H1 (cell line): ENCODE results near the gene FBXO41. TPM values are rescaled to one million over a fixed set of nuclear protein-coding genes. Genes with fewer than 3 reads are reported as not detected.

Experiments
- CTCF ChIA-PET: fragments of 300-600 bp; sonication (Branson Sonifier 250); formaldehyde crosslinking; loops from one replicate; lab custom pipeline; 2021; ENCODE audit not compliant: partially characterized antibody; lab: Charles Lee
- POLR2A ChIA-PET: fragments of 300-600 bp; sonication (Branson Sonifier 250); formaldehyde crosslinking; loops from one replicate; lab custom pipeline; 2021; ENCODE audit warnings: inconsistent platforms; ENCODE audit not compliant: partially characterized antibody; lab: Charles Lee
- DNase-seq, 2 experiments: peaks; one replicate each; pipeline versions ENCODE4 v3.0.0 to v3.0.0-alpha.2; 2010 to 2022; ENCODE audit warnings: low spot score in 2 of 2, low read depth in 1 of 2, mixed read lengths in 1 of 2
- FAIRE-seq: peaks from 2 replicates; lab custom pipeline; 2011; peaks lifted over from hg19 to GRCh38; lab: Jason Lieb, UNC
- H2AFZ ChIP-seq: 2 replicates; pipeline ENCODE4 v1.8.1; 2012; ENCODE audit warnings: low read length, inconsistent platforms
- H2AK5ac ChIP-seq: 2 replicates; pipeline ENCODE4 v1.6.1; 2013; ENCODE audit warnings: low read depth, low read length
- H2BK120ac ChIP-seq: replicated peaks from 2 replicates; pipeline ENCODE3; 2013; ENCODE audit warnings: low read depth, low read length, inconsistent platforms
- H2BK12ac ChIP-seq: 2 replicates; pipeline ENCODE4 v1.6.1; 2013; ENCODE audit warnings: low read depth, low read length
- H2BK15ac ChIP-seq: 2 replicates; pipeline ENCODE4 v1.6.1; 2013; ENCODE audit warnings: low read length
- H2BK20ac ChIP-seq: 2 replicates; pipeline ENCODE4 v1.6.1; 2013; ENCODE audit warnings: low read length
- H2BK5ac ChIP-seq: 2 replicates; pipeline ENCODE4 v1.6.1; 2013; ENCODE audit warnings: low read depth, low read length
- H3K14ac ChIP-seq: 2 replicates; pipeline ENCODE4 v1.6.1; 2013; ENCODE audit warnings: inconsistent platforms; ENCODE audit not compliant: insufficient read length
- H3K18ac ChIP-seq: 2 replicates; pipeline ENCODE4 v1.6.1; 2013; ENCODE audit warnings: low read length; ENCODE audit errors: extremely low read depth
- H3K23ac ChIP-seq: 2 replicates; pipeline ENCODE4 v1.6.1; 2013; ENCODE audit warnings: inconsistent platforms; ENCODE audit not compliant: insufficient read length
- H3K23me2 ChIP-seq: 2 replicates; pipeline ENCODE4 v1.6.1; 2013; ENCODE audit warnings: low read depth, low read length
- H3K27ac ChIP-seq: 2 replicates; pipeline ENCODE4 v1.6.1; 2011; ENCODE audit warnings: low read depth, low read length, inconsistent platforms
- H3K27me3 ChIP-seq, 4 experiments: replicated peaks in 1 of 4; 1 replicate in 1 of 4; 2 replicates in 3 of 4; pipeline versions ENCODE4 v1.6.1 to v1.8.1; 2011 to 2013; ENCODE audit warnings: low read length in 3 of 4, mild to moderate bottlenecking in 3 of 4, inconsistent platforms in 2 of 4, mixed read lengths in 2 of 4, moderate library complexity in 1 of 4; ENCODE audit not compliant: control insufficient read depth in 3 of 4, insufficient read depth in 3 of 4; ENCODE audit errors: extremely low read depth in 1 of 4
- H3K36me3 ChIP-seq, 4 experiments: 2 replicates each; pipeline versions ENCODE4 v1.6.1 to v1.8.1; 2011 to 2013; ENCODE audit warnings: mild to moderate bottlenecking in 4 of 4, low read length in 3 of 4, moderate library complexity in 2 of 4, control low read depth in 1 of 4, inconsistent platforms in 1 of 4; ENCODE audit not compliant: insufficient read depth in 4 of 4, control insufficient read depth in 2 of 4
- H3K4ac ChIP-seq: replicated peaks from 2 replicates; pipeline ENCODE3; 2013; ENCODE audit warnings: low read length, low read depth, mixed read lengths, inconsistent platforms; ENCODE audit not compliant: insufficient read length
- H3K4me1 ChIP-seq, 4 experiments: replicated peaks in 1 of 4; 1 replicate in 1 of 4; 2 replicates in 3 of 4; pipeline versions ENCODE4 v1.6.1 to v1.8.1; 2011 to 2013; ENCODE audit warnings: low read length in 3 of 4, inconsistent platforms in 2 of 4, mixed read lengths in 1 of 4; ENCODE audit not compliant: insufficient read depth in 4 of 4, control insufficient read depth in 3 of 4
- H3K4me2 ChIP-seq, 2 experiments: 2 replicates each; pipeline versions ENCODE4 v1.6.1 to v1.8.1; 2011 to 2013; ENCODE audit warnings: low read depth in 2 of 2, low read length in 2 of 2, control low read depth in 1 of 2, inconsistent platforms in 1 of 2, mild to moderate bottlenecking in 1 of 2; ENCODE audit not compliant: insufficient read depth in 1 of 2
- H3K4me3 ChIP-seq, 4 experiments: fragments of 200-600, 300-600 bp in 1 of 4; sonication (generic), shearing (Covaris generic), sonication (Bioruptor Twin) in 1 of 4; 2 replicates each; pipeline versions ENCODE4 v1.5.1 to v1.8.1; 2011 to 2016; ENCODE audit warnings: low read length in 4 of 4, low read depth in 3 of 4, control low read depth in 2 of 4, inconsistent platforms in 2 of 4, mild to moderate bottlenecking in 2 of 4, mixed read lengths in 1 of 4, moderate library complexity in 1 of 4; ENCODE audit not compliant: insufficient read depth in 2 of 4; ENCODE audit errors: extremely low read depth in 1 of 4
- H3K56ac ChIP-seq: replicated peaks from 2 replicates; pipeline ENCODE3; 2013; ENCODE audit warnings: low read depth, mild to moderate bottlenecking, mixed read lengths, low read length, inconsistent platforms; ENCODE audit not compliant: insufficient read length
- H3K79me1 ChIP-seq: 2 replicates; pipeline ENCODE4 v1.6.1; 2013; ENCODE audit warnings: low read depth, low read length, control low read depth
- H3K79me2 ChIP-seq, 2 experiments: 2 replicates each; pipeline versions ENCODE4 v1.6.1 to v1.8.1; 2012 to 2013; ENCODE audit warnings: low read length in 2 of 2, mild to moderate bottlenecking in 2 of 2, inconsistent platforms in 1 of 2; ENCODE audit not compliant: insufficient read depth in 2 of 2, control insufficient read depth in 1 of 2
- H3K9ac ChIP-seq, 4 experiments: replicated peaks in 1 of 4; 1 replicate in 1 of 4; 2 replicates in 3 of 4; pipeline versions ENCODE4 v1.6.1 to v1.8.1; 2011 to 2013; ENCODE audit warnings: low read depth in 3 of 4, low read length in 3 of 4, control low read depth in 2 of 4, mild to moderate bottlenecking in 2 of 4, moderate library complexity in 2 of 4, inconsistent platforms in 1 of 4; ENCODE audit errors: extremely low read depth in 1 of 4
- H3K9me3 ChIP-seq, 2 experiments: 2 replicates each; pipeline versions ENCODE4 v1.6.1 to v1.8.1; 2012 to 2013; ENCODE audit warnings: mild to moderate bottlenecking in 2 of 2, moderate library complexity in 2 of 2, control low read depth in 1 of 2, inconsistent platforms in 1 of 2, low read depth in 1 of 2, low read length in 1 of 2, mixed read lengths in 1 of 2; ENCODE audit not compliant: insufficient read depth in 2 of 2
- H4K20me1 ChIP-seq, 2 experiments: replicated peaks in 1 of 2; 2 replicates each; pipeline versions ENCODE3 to v1.8.1; 2011 to 2013; ENCODE audit warnings: inconsistent platforms in 2 of 2, low read length in 2 of 2, mild to moderate bottlenecking in 1 of 2; ENCODE audit not compliant: insufficient read depth in 2 of 2, control insufficient read depth in 1 of 2
- H4K5ac ChIP-seq: 2 replicates; pipeline ENCODE4 v1.6.1; 2013; ENCODE audit warnings: low read length, low read depth, mixed read lengths, inconsistent platforms; ENCODE audit not compliant: insufficient read length
- H4K8ac ChIP-seq: 2 replicates; pipeline ENCODE4 v1.8.0; 2013; ENCODE audit warnings: mild to moderate bottlenecking, moderate library complexity, low read length, inconsistent platforms; ENCODE audit not compliant: insufficient read depth; ENCODE audit errors: extremely low read depth
- H4K91ac ChIP-seq: replicated peaks from 2 replicates; pipeline ENCODE3; 2013; ENCODE audit warnings: low read length, mixed read lengths, inconsistent platforms; ENCODE audit not compliant: insufficient read length
- SIRT6 ChIP-seq: IDR thresholded peaks from one replicate; pipeline ENCODE4 v1.7.1; 2012; ENCODE audit warnings: low read length, inconsistent platforms
- ZNF274 ChIP-seq: IDR thresholded peaks from 2 replicates; pipeline ENCODE4 v1.7.0; 2012; ENCODE audit warnings: low read length, borderline replicate concordance; ENCODE audit errors: extremely low read depth
- WGBS, 2 experiments: shearing (Covaris generic) in 1 of 2; methylation state at CpG; one replicate each; pipeline versions ENCODE4 v1.1.6 to v1.1.7; 2013 to 2015; ENCODE audit warnings: low lambda C conversion rate in 2 of 2, mixed read lengths in 2 of 2, inconsistent platforms in 1 of 2, low coverage in 1 of 2, missing lambda C conversion rate in 1 of 2; ENCODE audit not compliant: insufficient replicate concordance in 2 of 2, insufficient coverage in 1 of 2, insufficient read length in 1 of 2; ENCODE audit errors: extremely low coverage in 1 of 2, missing lambda C conversion rate in 1 of 2; 5-methylcytosine and 5-hydroxymethylcytosine counted together
- polyA plus RNA-seq, 7 experiments: library from polyadenylated mRNA; depleted of rRNA in 3 of 7; stranded (reverse) in 5 of 7; unstranded in 2 of 7; fragments of >200 nt in 5 of 7; fragments of 200-250 nt in 2 of 7; gene quantifications; 1 replicate in 5 of 7; 2 replicates in 1 of 7; 4 replicates in 1 of 7; pipeline versions ENCODE4 v1.2.1 to v1.2.3, GENCODE V29; 2011 to 2013; ENCODE audit warnings: missing spikeins in 2 of 7, mixed read lengths in 2 of 7
- small RNA-seq: library from polyadenylated mRNA; stranded (forward); fragments of <200 nt; extraction: miRNeasy Mini kit (QIAGEN cat#:217004); gene quantifications from one replicate; pipeline ENCODE3, GENCODE V24; 2013; ENCODE audit not compliant: insufficient read depth
- total RNA-seq: library from RNA; stranded (reverse); fragmentation: NEBNext Ultra II Directional; extraction: Animal tissue kit (Norgen Biotek cat#: 25700); gene quantifications from 2 replicates; pipeline ENCODE4 v1.2.1, GENCODE V29; 2021

The FBXO41 gene
- total and polyA plus RNA-seq, 2 of the 8 experiments (the other 6 are each of a cell fraction or from before 2014, with no cell fraction given): 11.2 to 14.3 TPM

DNA sequence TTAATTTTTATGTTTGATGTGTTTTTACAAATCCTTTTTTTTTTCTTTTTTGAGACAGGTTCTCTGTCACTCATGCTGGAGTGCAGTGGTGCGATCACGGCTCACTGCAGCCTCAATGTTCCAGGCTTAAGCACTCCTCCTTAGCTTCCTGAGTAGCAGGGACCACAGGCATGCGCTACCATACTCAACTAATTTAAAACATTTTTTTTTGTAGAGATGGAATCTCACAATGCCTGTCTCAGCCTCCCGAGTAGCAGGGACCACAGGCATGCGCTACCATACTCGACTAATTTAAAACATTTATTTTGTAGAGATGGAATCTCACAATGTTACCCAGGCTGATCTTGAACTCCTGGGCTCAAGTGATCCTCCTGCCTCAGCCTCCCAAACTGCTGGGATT is 78.7 kb downstream of the FBXO41 start:
- Histone ChIP-seq H3K36me3 (no peaks in the 10 kb centered on the region), H4K5ac (no peak overlapping the region), H4K8ac (no peak overlapping the region), H3K4me3 (no peak overlapping the region), H3K56ac (no peak overlapping the region), H3K23ac (no peak overlapping the region), H3K9me3 (no peaks in the 10 kb centered on the region), H4K20me1 (no peaks in the 10 kb centered on the region), H3K9ac (no peak overlapping the region), H3K4ac (no peak overlapping the region), H2AFZ (no peak overlapping the region), H2BK20ac (no peak overlapping the region), H3K27ac (no peak overlapping the region), H4K91ac (no peak overlapping the region), H3K23me2 (peaks cover 10% of the 10 kb centered on the region), H2BK15ac (no peak overlapping the region), H2BK5ac (no peak overlapping the region), H3K27me3 (peaks cover 14 to 37% (median 25%) of the 10 kb centered on the region in 4 experiments), H3K79me2 (no peaks in the 10 kb centered on the region), H3K18ac (no peak overlapping the region), H2BK12ac (no peak overlapping the region), H3K14ac (no peak overlapping the region), H3K79me1 (no peaks in the 10 kb centered on the region), H2AK5ac (no peak overlapping the region; the same call in 1 of the 2 replicates), H3K4me2 (no peak overlapping the region), H3K4me1 (peaks cover 0 to 2% (median 0%) of the 10 kb centered on the region in 4 experiments; a peak in 2 of 7 replicates), H2BK120ac (no peak overlapping the region)
- ChIA-PET CTCF (interaction anchor here (8.4 kb wide), 1 partner anchor 29 kb away, joined by 92 read pairs; no protein-coding TSS in a partner anchor), POLR2A (interaction anchor here (0.6 to 1.3 kb wide), 2 partner anchors 28 to 59 kb away, joined by 3 to 6 read pairs; partner anchors contain the start of genes CCT7 and PRADC1)
- 92% methylated on average over 6 of the region's 6 CpGs; no CpG with 5 or more reads in 1 of the 2 experiments for WGBS, 2 experiments
- DNase-seq (no peak), FAIRE-seq (no peak)
- TF ChIP-seq SIRT6 (no peak), ZNF274 (no peak)

Small RNA genes within 50 kb of the gene (small RNA-seq; reads per million reads assigned to genes)
- not detected for gene RNU6-111P

Other genes with a start within 250 kb of the FBXO41 start
- gene SFXN5, start 212.8 kb downstream of the FBXO41 start, total RNA-seq: 29.3 and 29.4 TPM in 2 replicates
- 33.1 and 45.9 TPM in 2 replicates for gene SFXN5, start 212.8 kb downstream of the FBXO41 start, polyA plus RNA-seq (2011; rRNA removed)
- 13.5 and 17.0 TPM in 2 replicates for gene RAB11FIP5, start 171.5 kb downstream of the FBXO41 start, total RNA-seq
- gene RAB11FIP5, start 171.5 kb downstream of the FBXO41 start, polyA plus RNA-seq (2011; rRNA removed): 6.3 and 9.0 TPM in 2 replicates
- 0.44 and 0.54 TPM in 2 replicates for gene NOTO, start 81.9 kb downstream of the FBXO41 start, total RNA-seq
- gene NOTO, start 81.9 kb downstream of the FBXO41 start, polyA plus RNA-seq (2011; rRNA removed): 0.33 and 0.46 TPM in 2 replicates
- gene SMYD5, start 70.2 kb downstream of the FBXO41 start, total RNA-seq: 56.7 and 61.5 TPM in 2 replicates
- gene SMYD5, start 70.2 kb downstream of the FBXO41 start, polyA plus RNA-seq (2011; rRNA removed): 35.2 and 43.3 TPM in 2 replicates
- gene PRADC1, start 51.2 kb downstream of the FBXO41 start, total RNA-seq: 7.5 and 8.9 TPM in 2 replicates
- 13.1 and 13.3 TPM in 2 replicates for gene PRADC1, start 51.2 kb downstream of the FBXO41 start, polyA plus RNA-seq (2011; rRNA removed)
- 474 and 486 TPM in 2 replicates for gene CCT7, start 50.2 kb downstream of the FBXO41 start, total RNA-seq
- 440 and 465 TPM in 2 replicates for gene CCT7, start 50.2 kb downstream of the FBXO41 start, polyA plus RNA-seq (2011; rRNA removed)
- gene EGR4, start 9.1 kb upstream of the FBXO41 start, total RNA-seq: 0.20 TPM in 1 of 2 replicates, not detected in the other
- 0.08 TPM in 1 of 2 replicates, not detected in the other for gene EGR4, start 9.1 kb upstream of the FBXO41 start, polyA plus RNA-seq (2011; rRNA removed)
- gene ALMS1, start 101.4 kb upstream of the FBXO41 start, total RNA-seq: 44.6 and 45.6 TPM in 2 replicates
- gene ALMS1, start 101.4 kb upstream of the FBXO41 start, polyA plus RNA-seq (2011; rRNA removed): 21.4 and 21.8 TPM in 2 replicates